Superior temporal gyrus (tissue), 1 donor: ENCODE results near the gene MEGF11.

Experiments used
- DNase-seq: peaks from one replicate; pipeline ENCODE4 v3.0.0-alpha.2; 2016; ENCODE audit errors: extremely low spot score

Gene MEGF11

GRCh38 chr15:66066005-66066404, 187.5 kb downstream of the MEGF11 start:
- no peak for DNase-seq

- DNase-seq, result no peak
These were observed 188.2 kb downstream of the MEGF11 start for GRCh38 chr15:66065325-66065724.

DNA sequence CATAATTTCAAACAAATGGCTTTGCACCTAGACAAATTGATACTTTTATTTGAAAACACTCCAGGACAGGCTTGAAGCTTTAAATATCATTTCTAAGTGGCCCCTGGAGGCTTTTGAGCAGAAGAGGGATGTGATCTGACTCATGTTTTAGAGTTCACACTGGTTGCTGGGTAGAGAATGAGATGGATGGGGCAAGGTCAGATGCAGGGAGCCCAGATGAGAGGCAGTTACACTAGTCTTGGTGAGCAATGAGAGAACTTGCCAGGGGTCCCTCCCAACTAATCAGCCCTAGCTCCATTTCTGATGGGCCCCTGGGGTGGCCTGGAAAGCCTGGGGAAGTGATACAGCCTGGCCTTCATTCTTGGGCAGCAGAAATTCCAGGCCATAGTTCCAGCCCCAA, 190.4 kb downstream of the MEGF11 start:
- no peak for DNase-seq

DNA sequence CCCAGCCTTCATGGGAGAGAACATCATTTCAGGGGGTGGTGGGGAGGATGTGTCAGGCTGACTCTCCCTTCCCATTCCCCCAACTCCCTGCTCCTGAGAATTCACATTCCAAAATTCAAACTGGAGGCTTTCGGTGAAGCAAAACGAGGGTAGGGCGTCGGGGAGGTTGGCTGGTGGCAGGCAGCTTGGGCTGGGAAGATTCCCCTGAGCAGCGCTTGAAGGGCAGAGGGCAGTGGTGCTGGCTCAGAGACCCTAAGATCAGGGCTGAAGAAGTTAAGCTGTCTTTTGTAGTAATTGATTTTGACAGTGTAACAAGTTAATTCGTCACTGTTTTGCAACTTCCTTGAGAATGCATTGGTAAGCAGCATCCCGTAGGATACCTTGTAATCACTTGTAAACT, 196.5 kb downstream of the MEGF11 start:
- DNase-seq, result no peak

DNA sequence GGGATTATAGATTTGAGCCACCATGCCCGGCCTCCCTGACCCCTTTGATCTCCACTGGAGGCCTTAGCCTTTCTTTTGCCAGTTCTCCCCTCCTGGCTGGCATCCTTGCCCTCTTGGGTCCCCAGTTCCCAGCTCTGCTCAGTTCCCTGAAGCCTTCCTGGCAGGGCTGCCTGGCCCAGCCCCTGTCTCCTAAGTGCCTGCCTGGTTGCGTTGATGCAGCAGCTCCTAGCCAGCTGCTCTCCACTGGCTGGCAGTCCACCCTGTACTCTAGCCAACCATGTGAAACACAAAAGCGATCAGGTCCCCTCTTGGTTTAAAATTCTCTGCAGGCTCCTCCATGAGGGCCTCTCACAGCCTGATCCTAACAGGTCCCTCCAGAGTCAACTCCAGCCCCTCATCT, 199.6 kb downstream of the MEGF11 start:
- no peak for DNase-seq

DNA sequence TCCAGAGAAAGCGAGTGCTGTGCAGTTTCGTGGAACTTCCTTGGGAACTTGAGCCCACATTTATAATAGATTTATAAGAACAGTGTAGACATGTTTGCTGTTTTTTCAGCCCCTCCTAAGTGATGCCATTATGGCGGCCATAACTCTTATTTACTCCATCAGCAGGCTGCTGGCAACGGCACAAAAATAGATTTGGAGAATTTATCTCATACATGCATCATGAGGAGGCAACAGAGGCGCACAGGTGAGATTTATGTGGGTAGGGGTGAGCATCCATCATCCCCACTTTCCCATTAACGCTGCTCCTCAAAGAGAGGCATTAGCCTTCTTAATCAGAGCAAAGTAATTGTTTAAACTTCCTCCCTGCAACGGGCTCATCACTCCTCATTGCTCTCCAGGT, 201.7 kb downstream of the MEGF11 start:
- DNase-seq, result no peak

GRCh38 chr15:66050264-66050663, 203.3 kb downstream of the MEGF11 start:
- DNase-seq, result no peak

DNA sequence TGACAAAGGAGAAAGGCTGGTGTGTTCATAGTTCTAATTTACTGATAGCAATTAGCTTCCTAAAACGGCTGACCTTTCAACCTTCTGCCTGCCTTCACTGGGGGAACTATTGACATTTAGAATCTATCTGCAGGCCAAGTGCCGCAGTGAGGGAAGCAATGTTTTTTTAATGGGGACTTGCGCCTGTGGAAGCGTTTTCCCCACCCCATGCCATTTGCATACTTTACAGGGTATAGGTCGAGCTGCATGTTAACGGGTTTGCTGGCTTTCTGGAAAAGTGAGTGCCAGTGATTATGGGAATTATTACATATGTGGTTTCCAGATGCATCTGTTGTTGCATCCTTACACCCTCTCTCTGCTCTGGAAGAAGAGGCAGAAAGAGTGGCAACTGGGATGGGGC, 204.2 kb downstream of the MEGF11 start:
- DNase-seq, result no peak

GRCh38 chr15:66047321-66048024, 206.1 kb downstream of the MEGF11 start:
- DNase-seq, result no peak

GRCh38 chr15:66046751-66047150, 206.8 kb downstream of the MEGF11 start:
- no peak for DNase-seq

DNA sequence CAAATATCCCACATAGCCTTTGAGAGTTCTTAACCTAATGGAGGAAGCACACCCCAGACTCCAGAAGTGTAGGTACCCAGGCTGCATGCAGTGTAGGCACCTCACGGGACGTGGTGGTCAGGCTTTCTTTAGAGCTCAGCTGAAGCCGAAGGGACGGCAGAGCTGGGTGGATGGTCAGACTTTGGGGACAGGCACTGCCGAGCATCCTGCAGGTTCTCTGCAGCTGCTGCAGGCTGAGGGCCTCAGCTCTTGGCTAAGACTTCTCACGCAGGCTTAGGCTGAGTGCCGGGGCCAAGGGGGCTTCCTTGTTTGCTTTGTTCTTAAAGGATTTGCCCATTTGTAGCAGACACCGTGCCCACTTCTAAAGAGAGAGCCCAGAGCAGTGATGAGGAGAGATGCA, 207.2 kb downstream of the MEGF11 start:
- DNase-seq, result no peak

DNA sequence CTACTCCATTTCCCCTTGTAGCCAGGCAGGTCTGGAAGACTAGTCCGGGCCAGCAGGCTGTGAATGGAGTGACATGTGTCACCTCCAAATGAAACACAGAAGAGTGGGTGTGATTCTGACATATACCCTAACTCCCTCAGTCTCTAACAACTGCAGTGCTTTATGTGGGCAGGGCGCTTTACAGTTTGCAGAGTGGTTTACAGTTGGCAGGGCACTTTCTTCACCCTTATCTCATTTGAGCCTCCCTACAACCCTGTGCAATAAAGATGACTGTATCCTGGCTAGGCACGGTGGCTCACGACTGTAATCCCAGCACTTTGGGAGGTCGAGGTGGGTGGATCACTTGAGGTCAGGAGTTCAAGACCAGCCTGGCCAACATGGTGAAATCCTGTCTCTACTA, 208.0 kb downstream of the MEGF11 start:
- DNase-seq, result no peak

DNA sequence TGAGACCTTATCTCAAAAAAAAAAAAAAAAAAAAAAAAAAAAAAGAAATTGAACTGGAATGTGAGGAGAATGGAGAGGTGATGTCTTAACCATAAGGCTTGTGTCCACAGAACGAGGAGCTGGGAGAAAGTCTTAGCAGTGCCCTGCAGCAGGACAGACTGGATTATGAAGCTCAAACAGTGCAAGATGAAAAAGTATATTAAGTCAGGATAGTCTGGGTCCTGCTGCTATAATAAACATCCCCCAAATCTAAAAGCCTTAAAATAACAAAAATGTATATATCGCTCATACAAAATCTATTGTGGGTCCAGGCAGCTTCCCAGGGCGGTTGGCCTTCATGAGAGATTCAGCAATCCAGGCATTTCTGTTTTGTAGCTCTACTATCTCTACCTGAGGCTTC, 208.7 kb downstream of the MEGF11 start:
- DNase-seq, result no peak

- DNase-seq, result no peak
These were observed 210.3 kb downstream of the MEGF11 start for GRCh38 chr15:66043264-66043663.

DNA sequence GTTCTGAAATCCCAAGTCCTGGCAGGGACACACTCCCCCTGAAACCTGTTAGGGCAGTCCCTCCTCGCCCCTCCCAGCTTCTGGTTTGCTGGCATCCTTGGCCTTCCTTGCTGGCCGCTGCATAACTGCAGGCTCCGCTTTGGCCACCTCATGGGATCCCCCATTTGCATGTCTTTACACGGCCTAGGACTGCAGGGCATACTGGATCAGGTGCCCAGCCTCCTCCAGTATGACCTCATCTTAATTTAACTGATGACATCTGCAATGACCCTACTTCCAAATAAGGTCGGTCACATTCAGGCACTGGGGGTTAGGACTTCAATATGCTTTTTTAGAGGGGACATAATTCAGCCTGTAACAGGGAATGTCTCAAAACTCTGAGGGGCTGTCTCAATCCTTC, 210.9 kb downstream of the MEGF11 start:
- no peak for DNase-seq

GRCh38 chr15:66041276-66041675, 212.3 kb downstream of the MEGF11 start:
- no peak for DNase-seq

DNA sequence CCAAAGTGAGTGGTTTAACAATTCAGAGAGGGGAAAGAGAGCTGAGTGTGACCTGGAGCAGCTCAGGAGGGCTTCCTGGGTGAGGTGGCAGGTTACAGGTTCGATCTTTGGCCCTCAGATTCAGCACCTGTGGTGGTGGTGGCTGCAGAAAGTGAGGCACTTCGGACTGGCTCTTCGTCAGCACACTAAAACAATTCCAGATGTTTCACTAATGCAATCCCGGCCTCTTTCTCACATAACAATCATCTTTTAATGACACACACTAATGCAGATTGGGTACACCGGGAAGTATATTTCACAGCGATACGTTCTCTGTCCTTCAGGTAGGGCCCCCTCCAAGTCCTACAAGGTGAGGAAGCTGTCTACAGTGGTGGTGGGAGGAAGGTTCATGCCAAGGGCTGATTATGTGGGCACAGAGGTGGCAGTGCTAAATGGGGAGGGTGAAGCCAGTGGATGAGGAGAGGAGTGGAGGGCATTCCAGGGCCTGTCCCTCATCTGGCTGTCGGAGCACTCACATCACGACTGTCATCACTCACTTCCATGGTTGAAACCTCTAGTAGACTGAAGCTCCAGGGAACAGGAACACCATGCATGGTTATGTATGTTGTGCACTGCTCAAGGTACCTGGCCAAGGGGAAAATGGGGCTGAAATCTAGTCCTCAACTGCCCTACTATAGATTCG, 213.2 kb downstream of the MEGF11 start:
- no peak for DNase-seq

- no peak for DNase-seq
These were observed 214.3 kb downstream of the MEGF11 start for GRCh38 chr15:66039117-66039871.

DNA sequence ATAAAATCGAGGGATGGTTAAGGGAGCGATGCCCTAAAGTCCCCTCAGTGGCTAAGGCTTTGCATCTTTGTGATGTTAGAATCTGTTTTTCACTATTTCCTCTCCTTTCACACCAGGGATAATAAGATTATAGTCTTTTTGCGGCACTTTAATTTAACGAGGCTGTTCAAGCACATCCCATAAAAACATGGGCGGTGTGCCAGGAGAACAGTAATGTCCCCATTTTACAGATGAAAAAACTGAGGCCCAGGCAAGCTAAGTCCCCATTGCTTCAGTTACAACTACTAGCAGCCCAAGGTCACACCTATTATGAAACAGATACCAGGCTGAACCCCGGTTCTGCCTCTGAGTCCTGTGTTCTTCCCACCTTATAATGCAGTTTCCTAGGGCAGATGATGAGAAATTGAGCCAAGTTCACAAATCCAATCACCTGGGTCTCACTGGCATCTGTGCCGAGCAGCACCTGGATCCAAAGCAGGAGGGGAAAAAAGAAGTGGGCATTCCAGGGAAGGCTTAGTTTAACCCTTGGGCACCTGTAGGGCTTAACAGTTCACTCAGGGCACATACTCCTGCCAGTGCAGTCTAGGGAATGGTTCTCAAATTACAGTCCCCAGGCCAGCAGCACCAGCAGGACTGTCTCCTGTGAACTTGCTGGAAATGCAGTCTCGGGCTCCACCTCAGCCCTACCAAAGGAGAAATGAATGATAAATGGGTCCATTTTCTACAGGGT, 215.0 kb downstream of the MEGF11 start:
- DNase-seq, result no peak

- DNase-seq, result no peak
These were observed 216.7 kb downstream of the MEGF11 start for GRCh38 chr15:66036859-66037258.

DNA sequence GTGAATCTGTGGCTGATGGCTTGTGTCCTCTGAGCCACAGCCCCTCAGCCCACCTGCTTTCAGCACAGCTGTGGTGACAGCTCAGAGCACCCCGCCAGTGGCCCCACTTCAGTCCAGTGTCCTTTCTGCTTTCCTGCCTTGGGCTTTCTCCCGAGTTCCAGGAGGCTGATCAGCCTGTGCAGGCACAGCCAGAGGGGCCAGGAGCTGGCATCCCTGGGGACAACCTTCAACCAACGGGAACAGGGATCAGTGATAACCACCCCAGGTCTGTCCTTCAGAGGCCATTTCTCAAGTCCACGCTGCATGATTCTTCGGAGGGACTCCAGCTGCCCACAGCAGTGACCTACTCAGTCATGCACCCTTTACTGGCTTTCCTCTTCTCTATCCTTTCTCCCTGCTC, 217.6 kb downstream of the MEGF11 start:
- DNase-seq, result no peak

GRCh38 chr15:66033143-66033542, 220.4 kb downstream of the MEGF11 start:
- no peak for DNase-seq
